Astrocyte (in vitro differentiated cells and primary cell): ENCODE data around the gene THPO. TPM values are rescaled to one million over a fixed set of nuclear protein-coding genes. Genes with fewer than 3 reads are reported as not detected.

Source experiments
- DNase-seq: peaks from one replicate; pipeline ENCODE4 v3.0.0-alpha.2; 2010; ENCODE audit warnings: low read depth
- FAIRE-seq: peaks from 2 replicates; lab custom pipeline; 2011; peaks lifted over from hg19 to GRCh38; lab: Jason Lieb, UNC
- H2AFZ ChIP-seq: 2 replicates; pipeline ENCODE4 v1.6.0; 2012; ENCODE audit warnings: low read depth, low read length, inconsistent platforms
- H3K27ac ChIP-seq: 2 replicates; pipeline ENCODE4 v1.5.1; 2011; ENCODE audit warnings: low read depth, low read length, inconsistent platforms
- H3K27me3 ChIP-seq: 2 replicates; pipeline ENCODE4 v1.6.0; 2011; ENCODE audit warnings: low read length, inconsistent platforms; ENCODE audit not compliant: insufficient read depth
- H3K36me3 ChIP-seq: 2 replicates; pipeline ENCODE4 v1.5.1; 2011; ENCODE audit warnings: low read length, inconsistent platforms; ENCODE audit not compliant: insufficient read depth
- H3K4me1 ChIP-seq: 2 replicates; pipeline ENCODE4 v1.5.1; 2011; ENCODE audit warnings: low read length, inconsistent platforms; ENCODE audit not compliant: insufficient read depth
- H3K4me2 ChIP-seq: 2 replicates; pipeline ENCODE4 v1.6.0; 2012; ENCODE audit warnings: low read length, inconsistent platforms
- H3K4me3 ChIP-seq: 2 replicates; pipeline ENCODE4 v1.5.1; 2011; ENCODE audit warnings: low read depth, mild to moderate bottlenecking, low read length, inconsistent platforms; ENCODE audit not compliant: insufficient read depth
- H3K79me2 ChIP-seq: 2 replicates; pipeline ENCODE4 v1.6.0; 2012; ENCODE audit warnings: mild to moderate bottlenecking, low read length, inconsistent platforms; ENCODE audit not compliant: insufficient read depth
- H3K9ac ChIP-seq: 2 replicates; pipeline ENCODE4 v1.6.0; 2012; ENCODE audit warnings: mild to moderate bottlenecking, low read length, inconsistent platforms
- H3K9me3 ChIP-seq: 2 replicates; pipeline ENCODE4 v1.5.1; 2012; ENCODE audit warnings: low read depth, mild to moderate bottlenecking, low read length, inconsistent platforms; ENCODE audit not compliant: insufficient read depth
- H4K20me1 ChIP-seq: 2 replicates; pipeline ENCODE4 v1.6.0; 2012; ENCODE audit warnings: low read length, inconsistent platforms; ENCODE audit not compliant: insufficient read depth
- H3K27ac Mint-ChIP-seq: one replicate; pipeline ENCODE4 v1.8.0; 2021; ENCODE audit warnings: mild to moderate bottlenecking, mixed read lengths; ENCODE audit not compliant: unreplicated experiment
- H3K27me3 Mint-ChIP-seq: one replicate; pipeline ENCODE4 v1.8.0; 2021; ENCODE audit warnings: low read depth, mixed read lengths; ENCODE audit not compliant: unreplicated experiment
- H3K36me3 Mint-ChIP-seq: one replicate; pipeline ENCODE4 v1.8.0; 2021; ENCODE audit warnings: low read depth, mixed read lengths; ENCODE audit not compliant: unreplicated experiment
- H3K4me1 Mint-ChIP-seq: one replicate; pipeline ENCODE4 v1.8.0; 2021; ENCODE audit warnings: low read depth, mixed read lengths; ENCODE audit not compliant: unreplicated experiment
- H3K4me3 Mint-ChIP-seq: one replicate; pipeline ENCODE4 v1.8.0; 2021; ENCODE audit warnings: mild to moderate bottlenecking, moderate library complexity, mixed read lengths; ENCODE audit not compliant: unreplicated experiment
- H3K9me3 Mint-ChIP-seq: one replicate; pipeline ENCODE4 v1.8.0; 2021; ENCODE audit warnings: mild to moderate bottlenecking, mixed read lengths; ENCODE audit not compliant: unreplicated experiment
- EZH2 ChIP-seq: IDR thresholded peaks from 2 replicates; pipeline ENCODE4 v1.6.1; 2012; ENCODE audit warnings: mild to moderate bottlenecking, low read length, inconsistent platforms; ENCODE audit not compliant: insufficient read depth
- total RNA-seq: library from RNA; stranded (reverse); gene quantifications from 2 replicates; pipeline ENCODE4 v1.2.1, GENCODE V29; 2021
- TF ChIP-seq, protein P1 (sequence below): IDR thresholded peaks from 2 replicates; pipeline ENCODE4 v1.5.1; 2011; ENCODE audit warnings: low read depth, mild to moderate bottlenecking, inconsistent platforms, low read length, moderate library complexity; ENCODE audit not compliant: insufficient read depth

Gene THPO
- total RNA-seq, 1 donor from 2014 or later: 0.25 TPM

GRCh38 chr3:184372911-184373310 lies 5.1 kb downstream of the THPO start:
- Mint-ChIP-seq H3K4me3 (no peak overlapping the region), H3K4me1 (peaks cover 32% of the 10 kb centered on the region), H3K9me3 (no peaks in the 10 kb centered on the region), H3K27ac (no peak overlapping the region), H3K27me3 (peaks cover 24% of the 10 kb centered on the region), H3K36me3 (peaks cover 11% of the 10 kb centered on the region)
- no peak overlapping the region for H3K4me3 ChIP-seq
- peaks cover 21% of the 10 kb centered on the region for H4K20me1 ChIP-seq
- H3K4me2 ChIP-seq: no peak overlapping the region
- no peaks in the 10 kb centered on the region for H3K36me3 ChIP-seq
- no peak for TF ChIP-seq EZH2
- TF ChIP-seq, protein P1, sequence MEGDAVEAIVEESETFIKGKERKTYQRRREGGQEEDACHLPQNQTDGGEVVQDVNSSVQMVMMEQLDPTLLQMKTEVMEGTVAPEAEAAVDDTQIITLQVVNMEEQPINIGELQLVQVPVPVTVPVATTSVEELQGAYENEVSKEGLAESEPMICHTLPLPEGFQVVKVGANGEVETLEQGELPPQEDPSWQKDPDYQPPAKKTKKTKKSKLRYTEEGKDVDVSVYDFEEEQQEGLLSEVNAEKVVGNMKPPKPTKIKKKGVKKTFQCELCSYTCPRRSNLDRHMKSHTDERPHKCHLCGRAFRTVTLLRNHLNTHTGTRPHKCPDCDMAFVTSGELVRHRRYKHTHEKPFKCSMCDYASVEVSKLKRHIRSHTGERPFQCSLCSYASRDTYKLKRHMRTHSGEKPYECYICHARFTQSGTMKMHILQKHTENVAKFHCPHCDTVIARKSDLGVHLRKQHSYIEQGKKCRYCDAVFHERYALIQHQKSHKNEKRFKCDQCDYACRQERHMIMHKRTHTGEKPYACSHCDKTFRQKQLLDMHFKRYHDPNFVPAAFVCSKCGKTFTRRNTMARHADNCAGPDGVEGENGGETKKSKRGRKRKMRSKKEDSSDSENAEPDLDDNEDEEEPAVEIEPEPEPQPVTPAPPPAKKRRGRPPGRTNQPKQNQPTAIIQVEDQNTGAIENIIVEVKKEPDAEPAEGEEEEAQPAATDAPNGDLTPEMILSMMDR: no peak
- no peaks in the 10 kb centered on the region for H3K9me3 ChIP-seq
- no peaks in the 10 kb centered on the region for H3K79me2 ChIP-seq
- no peak overlapping the region for H3K27ac ChIP-seq
- peaks cover 28% of the 10 kb centered on the region for H3K4me1 ChIP-seq
- FAIRE-seq: no peak
- H3K9ac ChIP-seq: no peak overlapping the region
- no peak for DNase-seq
- H3K27me3 ChIP-seq: peaks cover 18% of the 10 kb centered on the region
- no peak overlapping the region for H2AFZ ChIP-seq

DNA sequence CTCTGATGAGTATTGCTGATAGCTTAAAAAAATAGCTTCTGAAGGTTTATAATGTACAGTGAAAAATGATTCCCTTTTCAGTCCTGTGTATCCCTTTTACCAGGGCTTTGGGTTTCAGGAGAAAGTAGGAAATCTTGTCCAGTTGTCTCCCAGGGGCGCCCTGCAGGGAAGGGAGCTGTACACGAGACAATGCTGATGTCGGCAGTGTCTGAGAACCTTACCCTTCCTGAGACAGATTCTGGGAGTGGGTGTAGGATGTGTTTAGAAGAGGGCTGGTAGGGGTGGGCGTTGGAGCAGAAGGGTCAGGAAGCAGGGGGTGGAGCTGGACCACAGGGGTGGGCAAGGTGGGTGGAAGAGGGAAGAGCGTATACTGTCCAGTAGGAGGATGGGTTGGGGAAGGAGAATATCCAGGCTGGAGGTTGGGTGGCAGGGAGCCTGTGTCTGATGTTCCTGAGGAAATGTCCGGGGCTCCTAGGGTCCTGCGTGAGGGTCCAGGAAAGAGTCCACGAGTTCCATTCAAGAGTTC lies 5.6 kb downstream of the THPO start:
- DNase-seq (no peak), FAIRE-seq (no peak)
- Histone ChIP-seq H3K9me3 (no peaks in the 10 kb centered on the region), H3K27ac (no peak overlapping the region), H3K4me2 (no peak overlapping the region), H4K20me1 (peaks cover 24% of the 10 kb centered on the region), H2AFZ (no peak overlapping the region), H3K9ac (no peak overlapping the region), H3K79me2 (no peaks in the 10 kb centered on the region), H3K4me3 (no peak overlapping the region), H3K4me1 (peaks cover 28% of the 10 kb centered on the region), H3K36me3 (peaks cover 2% of the 10 kb centered on the region), H3K27me3 (peaks cover 14% of the 10 kb centered on the region)
- H3K27me3 Mint-ChIP-seq: peaks cover 19% of the 10 kb centered on the region
- H3K36me3 Mint-ChIP-seq: peaks cover 13% of the 10 kb centered on the region
- no peaks in the 10 kb centered on the region for H3K9me3 Mint-ChIP-seq
- TF ChIP-seq, protein P1: no peak
- no peak for TF ChIP-seq EZH2
- H3K4me3 Mint-ChIP-seq: no peak overlapping the region
- H3K27ac Mint-ChIP-seq: no peak overlapping the region
- H3K4me1 Mint-ChIP-seq: peaks cover 26% of the 10 kb centered on the region

- peaks cover 17% of the 10 kb centered on the region for H3K36me3 Mint-ChIP-seq
- peak overlapping the region; percentile 1 for H3K4me2 ChIP-seq
- H3K4me3 Mint-ChIP-seq: peak overlapping the region; percentile 15
- no peaks in the 10 kb centered on the region for H3K9me3 Mint-ChIP-seq
- no peak overlapping the region for H3K27ac Mint-ChIP-seq
- H3K79me2 ChIP-seq: no peaks in the 10 kb centered on the region
- peaks cover 7% of the 10 kb centered on the region for H3K36me3 ChIP-seq
- no peak overlapping the region for H3K9ac ChIP-seq
- H4K20me1 ChIP-seq: peaks cover 28% of the 10 kb centered on the region
- peaks cover 28% of the 10 kb centered on the region for H3K4me1 ChIP-seq
- FAIRE-seq: peak; percentile 66
- H3K4me3 ChIP-seq: no peak overlapping the region
- no peaks in the 10 kb centered on the region for H3K9me3 ChIP-seq
- H3K27me3 ChIP-seq: peaks cover 11% of the 10 kb centered on the region
- no peak overlapping the region for H3K27ac ChIP-seq
- peak; percentile 71 for DNase-seq
- H2AFZ ChIP-seq: no peak overlapping the region
- no peak for TF ChIP-seq EZH2
- TF ChIP-seq, protein P1: peak; percentile 97
- peaks cover 26% of the 10 kb centered on the region for H3K4me1 Mint-ChIP-seq
- H3K27me3 Mint-ChIP-seq: peaks cover 14% of the 10 kb centered on the region
Observed at GRCh38 chr3:184371570-184372018, 6.4 kb downstream of the THPO start.
